ENCODE measurements around the gene CACNG8. TPM values are rescaled to one million over a fixed set of nuclear protein-coding genes. Genes with fewer than 3 reads are reported as not detected.

CACNG8 gene
- total RNA-seq, 4 donors from 2014 or later: not detected

DNA sequence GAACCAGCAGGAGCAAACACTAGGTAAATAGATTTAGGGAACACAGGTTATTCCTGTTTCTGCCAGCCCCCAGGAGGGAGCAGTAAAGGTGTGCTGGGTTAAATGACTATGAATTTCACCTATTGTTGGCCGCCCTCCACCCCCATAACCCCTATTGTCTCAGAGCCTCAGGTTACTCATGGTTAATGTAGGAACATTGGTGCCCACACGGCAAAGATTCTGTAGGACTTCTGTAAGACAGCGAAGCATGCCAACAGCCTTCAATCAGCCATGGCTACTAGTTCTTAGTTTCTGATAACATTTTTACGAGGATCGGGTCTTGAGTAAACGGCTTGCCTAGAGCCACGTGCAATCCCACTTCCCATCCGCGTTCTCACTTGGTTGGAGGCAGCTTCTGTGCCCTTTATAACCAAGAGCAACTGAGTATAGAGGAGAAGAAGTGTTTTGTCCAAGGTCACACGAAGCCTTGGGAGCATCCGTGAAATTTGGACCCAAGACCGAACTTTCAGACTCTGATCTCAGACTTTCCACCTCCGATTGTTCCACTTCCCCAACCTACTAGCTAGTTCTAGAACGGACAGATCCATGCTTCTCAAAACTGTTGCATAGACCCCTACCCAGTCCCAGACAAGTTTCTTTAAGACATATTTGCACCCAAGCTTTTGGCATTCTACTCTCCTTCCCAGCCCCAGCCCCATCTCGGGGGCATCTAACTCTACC, 5.1 kb upstream of the CACNG8 start:
- WGBS, 2 donors: 4 to 7% methylated on average over 11 to 15 of the region's 15 CpGs
- Histone ChIP-seq H3K9me3 (no peaks in the 10 kb centered on the region), H3K27ac (no peak overlapping the region), H3K27me3 (peaks cover 0 to 98% (median 21%) of the 10 kb centered on the region in 4 donors), H3K4me1 (no peaks in the 10 kb centered on the region), H3K4me3 (no peak overlapping the region), H3K36me3 (no peaks in the 10 kb centered on the region)
- DNase-seq: no peak
- intact Hi-C loops (cut with DNase I): no loop called here
- TF ChIP-seq, protein P1, sequence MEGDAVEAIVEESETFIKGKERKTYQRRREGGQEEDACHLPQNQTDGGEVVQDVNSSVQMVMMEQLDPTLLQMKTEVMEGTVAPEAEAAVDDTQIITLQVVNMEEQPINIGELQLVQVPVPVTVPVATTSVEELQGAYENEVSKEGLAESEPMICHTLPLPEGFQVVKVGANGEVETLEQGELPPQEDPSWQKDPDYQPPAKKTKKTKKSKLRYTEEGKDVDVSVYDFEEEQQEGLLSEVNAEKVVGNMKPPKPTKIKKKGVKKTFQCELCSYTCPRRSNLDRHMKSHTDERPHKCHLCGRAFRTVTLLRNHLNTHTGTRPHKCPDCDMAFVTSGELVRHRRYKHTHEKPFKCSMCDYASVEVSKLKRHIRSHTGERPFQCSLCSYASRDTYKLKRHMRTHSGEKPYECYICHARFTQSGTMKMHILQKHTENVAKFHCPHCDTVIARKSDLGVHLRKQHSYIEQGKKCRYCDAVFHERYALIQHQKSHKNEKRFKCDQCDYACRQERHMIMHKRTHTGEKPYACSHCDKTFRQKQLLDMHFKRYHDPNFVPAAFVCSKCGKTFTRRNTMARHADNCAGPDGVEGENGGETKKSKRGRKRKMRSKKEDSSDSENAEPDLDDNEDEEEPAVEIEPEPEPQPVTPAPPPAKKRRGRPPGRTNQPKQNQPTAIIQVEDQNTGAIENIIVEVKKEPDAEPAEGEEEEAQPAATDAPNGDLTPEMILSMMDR (IDR thresholded peaks at IDR 0.05): no peak
- TF ChIP-seq POLR2A (IDR thresholded peaks at IDR 0.05): no peak

DNA sequence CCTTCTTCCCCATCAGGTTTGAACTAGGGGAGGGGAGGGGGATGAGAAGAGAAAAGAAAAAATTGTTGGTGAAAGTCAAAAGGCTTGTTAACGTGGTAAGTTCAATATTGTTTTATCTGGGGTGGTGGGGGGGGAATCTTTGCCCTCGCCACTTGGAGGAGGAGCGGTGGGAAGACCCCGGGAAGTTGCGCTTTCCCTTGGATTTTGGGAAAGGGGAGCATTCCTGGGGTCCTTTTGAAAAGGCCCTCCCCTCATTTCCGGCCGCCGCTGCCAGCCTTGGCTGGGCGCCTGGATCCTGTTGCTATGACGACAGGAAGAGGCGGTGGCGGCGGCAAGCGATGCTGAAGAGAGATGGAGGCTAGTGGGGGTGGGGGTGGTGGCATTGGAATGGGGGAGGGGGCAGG, 4.6 kb upstream of the CACNG8 start:
- Histone ChIP-seq H3K36me3 (no peaks in the 10 kb centered on the region), H3K4me1 (no peaks in the 10 kb centered on the region), H3K9me3 (no peaks in the 10 kb centered on the region), H3K4me3 (no peak overlapping the region), H3K27me3 (peaks cover 4 to 98% (median 22%) of the 10 kb centered on the region in 4 donors), H3K27ac (no peak overlapping the region)
- intact Hi-C loops (cut with DNase I): no loop called here
- TF ChIP-seq, protein P1 (IDR thresholded peaks at IDR 0.05): no peak
- no peak for TF ChIP-seq POLR2A (IDR thresholded peaks at IDR 0.05)
- WGBS, 2 donors: 2 to 9% methylated on average over 6 to 8 of the region's 14 CpGs
- DNase-seq: no peak

DNA sequence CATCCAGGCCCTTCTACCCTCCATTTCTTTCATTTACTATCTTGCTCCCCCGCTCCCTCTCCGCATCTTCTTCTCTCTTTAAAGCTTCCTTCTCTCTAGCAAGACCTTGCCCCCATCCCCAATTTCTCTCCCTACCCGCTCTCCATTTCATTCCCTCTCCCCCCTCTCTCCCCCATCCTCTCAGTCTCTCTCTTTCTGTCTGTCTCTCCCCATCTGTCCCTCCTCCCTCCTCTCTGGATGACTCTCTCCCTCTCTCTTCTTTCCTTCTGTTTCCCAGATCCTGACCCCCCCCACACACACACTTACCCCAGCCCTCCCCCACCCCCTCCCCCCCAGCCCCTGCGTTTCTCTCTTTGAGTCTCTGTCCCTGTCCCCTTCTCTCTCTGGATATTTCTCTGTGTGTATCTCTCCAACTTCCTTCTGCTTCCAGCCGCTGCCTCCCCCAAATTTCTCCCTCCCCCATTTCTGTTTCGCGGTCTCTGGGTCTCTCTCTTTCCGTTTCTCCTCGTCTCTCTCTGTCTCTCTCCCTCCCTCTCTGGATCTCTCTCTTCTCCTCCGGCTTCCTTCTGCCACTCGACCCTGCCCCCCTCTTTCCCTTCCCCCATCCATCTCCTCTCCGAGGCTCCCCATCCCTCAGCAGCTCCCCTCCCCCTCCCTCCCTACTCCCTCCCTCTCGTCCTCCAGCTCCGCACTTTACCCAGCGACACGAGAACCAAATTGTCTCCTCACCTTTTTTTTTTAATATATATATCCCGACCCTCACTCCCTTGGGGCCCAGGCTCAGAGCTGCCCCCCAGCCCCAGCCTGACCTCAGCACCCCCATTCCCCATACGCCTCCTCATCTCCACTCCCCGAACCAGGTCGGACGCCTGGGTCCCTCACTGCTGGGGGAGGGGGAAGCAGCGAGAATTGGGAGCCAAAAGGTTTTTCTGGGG, 3.6 kb upstream of the CACNG8 start:
- Histone ChIP-seq H3K4me1 (no peaks in the 10 kb centered on the region), H3K27ac (no peak overlapping the region), H3K4me3 (no peak overlapping the region), H3K36me3 (no peaks in the 10 kb centered on the region), H3K27me3 (peaks cover 5 to 98% (median 24%) of the 10 kb centered on the region in 4 donors), H3K9me3 (no peaks in the 10 kb centered on the region)
- DNase-seq: no peak
- intact Hi-C loops (cut with DNase I): no loop called here
- TF ChIP-seq, protein P1 (IDR thresholded peaks at IDR 0.05): no peak
- no peak for TF ChIP-seq POLR2A (IDR thresholded peaks at IDR 0.05)
- 4 to 6% methylated on average over 15 to 17 of the region's 22 CpGs for WGBS, 2 donors

DNA sequence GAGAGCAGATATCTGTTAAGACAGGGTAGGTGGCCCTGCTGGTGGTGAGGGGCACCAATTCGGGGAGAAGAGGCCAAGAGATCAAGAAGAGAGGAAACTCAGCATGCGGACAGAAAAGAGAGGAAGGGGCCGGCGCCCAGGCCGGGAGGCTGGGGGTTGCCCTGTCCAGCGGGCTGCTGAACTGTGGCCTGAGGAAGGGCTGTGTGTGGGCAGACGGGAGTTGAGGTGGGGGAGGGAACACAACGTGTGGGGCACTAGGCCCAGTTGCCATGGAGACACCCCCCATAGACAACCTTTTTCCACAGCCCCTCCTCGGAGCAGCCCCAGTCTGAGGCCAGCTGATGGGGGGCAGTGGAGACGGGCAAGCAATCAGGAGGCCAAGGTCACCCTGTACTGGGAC, 2.5 kb upstream of the CACNG8 start:
- intact Hi-C loops (cut with DNase I): no loop called here
- H3K4me1 ChIP-seq: no peaks in the 10 kb centered on the region
- peaks cover 5 to 98% (median 24%) of the 10 kb centered on the region in 4 donors for H3K27me3 ChIP-seq
- H3K9me3 ChIP-seq: no peaks in the 10 kb centered on the region
- DNase-seq: no peak
- WGBS, 2 donors: 4 to 8% methylated on average over 9 to 10 of the region's 10 CpGs
- no peak for TF ChIP-seq POLR2A (IDR thresholded peaks at IDR 0.05)
- TF ChIP-seq, protein P1 (IDR thresholded peaks at IDR 0.05): no peak
- no peak overlapping the region for H3K27ac ChIP-seq
- no peaks in the 10 kb centered on the region for H3K36me3 ChIP-seq
- no peak overlapping the region for H3K4me3 ChIP-seq

DNA sequence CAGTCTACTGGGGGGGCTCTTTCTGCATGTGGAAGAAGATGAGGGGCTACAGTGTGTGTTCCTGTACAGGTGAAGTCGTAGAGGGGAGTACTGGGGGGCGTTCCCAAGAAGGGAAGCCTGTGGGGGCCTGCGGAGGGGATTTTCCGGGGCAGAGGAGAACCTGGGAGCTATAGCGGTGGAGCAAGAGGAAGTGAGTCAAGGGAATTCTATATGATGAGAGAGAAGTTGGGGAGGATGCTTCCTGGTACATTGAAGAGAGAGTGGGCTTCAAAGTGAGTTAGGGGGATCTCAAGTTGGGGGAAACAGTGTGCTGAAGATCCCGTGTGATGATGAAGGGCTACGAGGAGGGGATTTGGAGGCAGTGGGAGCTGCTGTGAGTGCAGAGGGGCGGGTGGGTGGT, 1.9 kb upstream of the CACNG8 start:
- intact Hi-C loops (cut with DNase I): no loop called here

More for the DNA sequence above, 1.9 kb upstream of the CACNG8 start:
- H3K27ac ChIP-seq: no peak overlapping the region
- no peaks in the 10 kb centered on the region for H3K36me3 ChIP-seq
- TF ChIP-seq, protein P1 (IDR thresholded peaks at IDR 0.05): no peak
- TF ChIP-seq POLR2A (IDR thresholded peaks at IDR 0.05): no peak
- 9 to 10% methylated on average over 8 of the region's 8 CpGs for WGBS, 2 donors
- peaks cover 5 to 98% (median 24%) of the 10 kb centered on the region in 4 donors for H3K27me3 ChIP-seq
- H3K4me1 ChIP-seq: no peaks in the 10 kb centered on the region
- no peak for DNase-seq
- H3K4me3 ChIP-seq: no peak overlapping the region
- H3K9me3 ChIP-seq: no peaks in the 10 kb centered on the region
